Colon (tissue), 2 donors: Measurements from ENCODE around the gene ERVFRD-1.
"Not testable (repeated sequence)": the region's sequence is repeated elsewhere in the genome, so short reads cannot be mapped to it uniquely, and the experiment has no call there.

Source experiments
- FAIRE-seq: peaks from 2 replicates; lab custom pipeline; 2012; peaks lifted over from hg19 to GRCh38; lab: Jason Lieb, UNC
- donor health status: control.
- donor health status: control.

ERVFRD-1 gene

GRCh38 chr6:11091141-11091540 is 20.4 kb downstream of the ERVFRD-1 start:
- FAIRE-seq, result not testable (repeated sequence)

- FAIRE-seq, result no peak
Observed at GRCh38 chr6:11089695-11090094, 21.8 kb downstream of the ERVFRD-1 start.

GRCh38 chr6:11087141-11087812 is 24.2 kb downstream of the ERVFRD-1 start:
- not testable (repeated sequence) for FAIRE-seq

GRCh38 chr6:11085758-11086435 is 25.6 kb downstream of the ERVFRD-1 start:
- no peak for FAIRE-seq

GRCh38 chr6:11083956-11084355 is 27.6 kb downstream of the ERVFRD-1 start:
- no peak for FAIRE-seq

- no peak for FAIRE-seq
Observed at GRCh38 chr6:11083491-11083890, 28.0 kb downstream of the ERVFRD-1 start.

- no peak for FAIRE-seq
Observed at GRCh38 chr6:11080296-11080695, 31.2 kb downstream of the ERVFRD-1 start.

- no peak for FAIRE-seq
Observed at GRCh38 chr6:11078266-11078665, 33.3 kb downstream of the ERVFRD-1 start.

- FAIRE-seq, result no peak
Observed at GRCh38 chr6:11076540-11076939, 35.0 kb downstream of the ERVFRD-1 start.

- FAIRE-seq, result no peak
Observed at GRCh38 chr6:11072101-11072500, 39.4 kb downstream of the ERVFRD-1 start.

GRCh38 chr6:11069760-11070159 is 41.8 kb downstream of the ERVFRD-1 start:
- FAIRE-seq, result no peak

- no peak for FAIRE-seq
Observed at GRCh38 chr6:11067348-11067747, 44.2 kb downstream of the ERVFRD-1 start.

GRCh38 chr6:11066505-11067347 is 44.8 kb downstream of the ERVFRD-1 start:
- FAIRE-seq, result no peak

- no peak for FAIRE-seq
Observed at GRCh38 chr6:11065436-11066202, 45.9 kb downstream of the ERVFRD-1 start.

- no peak for FAIRE-seq
Observed at GRCh38 chr6:11064836-11065235, 46.7 kb downstream of the ERVFRD-1 start.

GRCh38 chr6:11062715-11063114 is 48.8 kb downstream of the ERVFRD-1 start:
- no peak for FAIRE-seq

GRCh38 chr6:11062083-11062482 is 49.4 kb downstream of the ERVFRD-1 start:
- FAIRE-seq, result no peak

- no peak for FAIRE-seq
Observed at GRCh38 chr6:11058406-11058805, 53.1 kb downstream of the ERVFRD-1 start.

- FAIRE-seq, result no peak
Observed at GRCh38 chr6:11056871-11057270, 54.7 kb downstream of the ERVFRD-1 start.

GRCh38 chr6:11055127-11055627 is 56.3 kb downstream of the ERVFRD-1 start:
- FAIRE-seq, result no peak

- no peak for FAIRE-seq
Observed at GRCh38 chr6:11054722-11055121, 56.8 kb downstream of the ERVFRD-1 start.

- no peak for FAIRE-seq
Observed at GRCh38 chr6:11053307-11053706, 58.2 kb downstream of the ERVFRD-1 start.
